K562 (cell line): ENCODE measurements around the gene ZNF8. TPM values are rescaled to one million over a fixed set of nuclear protein-coding genes. Genes with fewer than 3 reads are reported as not detected.

ENCODE experiments used
- AFF1 ChIP-seq, 2 experiments: fragments of 450-650 bp; IDR thresholded peaks; 2 replicates each; pipeline ENCODE4 v1.6.1; 2018; ENCODE audit warnings: mild to moderate bottlenecking in 2 of 2, low read depth in 1 of 2; ENCODE audit not compliant: partially characterized antibody in 2 of 2
- ARID3A ChIP-seq: IDR thresholded peaks from 2 replicates; pipeline ENCODE4 v1.6.1; 2012; ENCODE audit warnings: low read depth, low read length, improper control_type of control experiment, borderline replicate concordance
- CBFA2T3 ChIP-seq: fragments of 450-650 bp; IDR thresholded peaks from 2 replicates; pipeline ENCODE4 v1.6.1; 2017
- CEBPG ChIP-seq, 3 experiments: fragments of 200-800 bp in 1 of 3; sonication (Bioruptor generic) in 1 of 3; sonication (generic) in 1 of 3; formaldehyde crosslinking in 1 of 3; IDR thresholded peaks in 2 of 3; conservative IDR thresholded peaks in 1 of 3; 2 replicates each; pipeline versions ENCODE4 v1.6.1 to v1.8.0; 2016 to 2022; ENCODE audit warnings: missing compliant biosample characterization in 2 of 3, missing genetic modification characterization in 2 of 3, mild to moderate bottlenecking in 1 of 3, missing genetic modification reagents in 1 of 3
- CHD2 ChIP-seq: IDR thresholded peaks from 2 replicates; pipeline ENCODE4 v1.6.1; 2011; ENCODE audit warnings: low read depth, low read length
- CREBBP ChIP-seq: IDR thresholded peaks from one replicate; pipeline ENCODE4 v1.6.1; 2012; ENCODE audit warnings: low read depth, mild to moderate bottlenecking, control low read depth, inconsistent platforms, low read length
- KLF10 ChIP-seq: fragments of 250-450 bp; sonication (Bioruptor Pico); IDR thresholded peaks from 2 replicates; pipeline ENCODE4 v1.6.1; 2021; ENCODE audit warnings: matching md5 sums
- NFATC3 ChIP-seq: fragments of 450-650 bp; IDR thresholded peaks from 2 replicates; pipeline ENCODE4 v1.6.1; 2017; ENCODE audit warnings: mild to moderate bottlenecking
- STAT5B ChIP-seq: fragments of 250-450 bp; sonication (Bioruptor Pico); IDR thresholded peaks from 2 replicates; pipeline ENCODE4 v1.8.0; 2021; ENCODE audit warnings: mild to moderate bottlenecking, inconsistent platforms
- THAP12 ChIP-seq: fragments of 250-450 bp; sonication (Bioruptor Pico); IDR thresholded peaks from 2 replicates; pipeline ENCODE4 v1.9.0; 2021; ENCODE audit warnings: mild to moderate bottlenecking, inconsistent platforms
- ZNF232 ChIP-seq: sonication (generic); formaldehyde crosslinking; IDR thresholded peaks from 2 replicates; pipeline ENCODE4 v1.8.0; 2022; ENCODE audit warnings: mild to moderate bottlenecking, missing genetic modification reagents
- polyA plus RNA-seq, 8 experiments: library from polyadenylated mRNA; depleted of rRNA in 4 of 8; stranded (reverse) in 5 of 8; unstranded in 3 of 8; fragments of >200 nt; fragmentation: Nextera tagmentation in 2 of 8; fragmentation: Illumina TruSeq in 1 of 8; extraction: Ambion mirVana in 2 of 8; extraction: Trizol in 1 of 8; gene quantifications; 2 replicates each; pipeline versions ENCODE4 v1.2.1 to v1.2.3, GENCODE V29; 2011 to 2014; ENCODE audit warnings: inconsistent platforms in 1 of 8, missing spikeins in 1 of 8
- total RNA-seq, 7 experiments: library from RNA; depleted of rRNA in 6 of 7; stranded (reverse); fragments of >200 nt in 6 of 7; fragmentation: Illumina TruSeq in 2 of 7; extraction: Trizol in 2 of 7; gene quantifications; 2 replicates each; pipeline versions ENCODE4 v1.2.1 to v1.2.3, GENCODE V29; 2011 to 2021; ENCODE audit warnings: low replicate concordance in 1 of 7
- TF ChIP-seq, protein P1 (sequence below): conservative IDR thresholded peaks from 2 replicates; pipeline ENCODE4 v1.6.1; 2011; ENCODE audit warnings: low read depth, mild to moderate bottlenecking, low read length; ENCODE audit not compliant: control insufficient read depth
- TF ChIP-seq, protein P2 (sequence below): sonication (generic); formaldehyde crosslinking; IDR thresholded peaks from 2 replicates; pipeline ENCODE4 v1.8.0; 2022; ENCODE audit warnings: missing genetic modification reagents, mild to moderate bottlenecking, borderline replicate concordance

The ZNF8 gene
- total and polyA plus RNA-seq, 9 of the 15 experiments (the other 6 are each of a cell fraction or from before 2014, with no cell fraction given), result 0.71 to 7.7 (median 4.7) TPM

DNA sequence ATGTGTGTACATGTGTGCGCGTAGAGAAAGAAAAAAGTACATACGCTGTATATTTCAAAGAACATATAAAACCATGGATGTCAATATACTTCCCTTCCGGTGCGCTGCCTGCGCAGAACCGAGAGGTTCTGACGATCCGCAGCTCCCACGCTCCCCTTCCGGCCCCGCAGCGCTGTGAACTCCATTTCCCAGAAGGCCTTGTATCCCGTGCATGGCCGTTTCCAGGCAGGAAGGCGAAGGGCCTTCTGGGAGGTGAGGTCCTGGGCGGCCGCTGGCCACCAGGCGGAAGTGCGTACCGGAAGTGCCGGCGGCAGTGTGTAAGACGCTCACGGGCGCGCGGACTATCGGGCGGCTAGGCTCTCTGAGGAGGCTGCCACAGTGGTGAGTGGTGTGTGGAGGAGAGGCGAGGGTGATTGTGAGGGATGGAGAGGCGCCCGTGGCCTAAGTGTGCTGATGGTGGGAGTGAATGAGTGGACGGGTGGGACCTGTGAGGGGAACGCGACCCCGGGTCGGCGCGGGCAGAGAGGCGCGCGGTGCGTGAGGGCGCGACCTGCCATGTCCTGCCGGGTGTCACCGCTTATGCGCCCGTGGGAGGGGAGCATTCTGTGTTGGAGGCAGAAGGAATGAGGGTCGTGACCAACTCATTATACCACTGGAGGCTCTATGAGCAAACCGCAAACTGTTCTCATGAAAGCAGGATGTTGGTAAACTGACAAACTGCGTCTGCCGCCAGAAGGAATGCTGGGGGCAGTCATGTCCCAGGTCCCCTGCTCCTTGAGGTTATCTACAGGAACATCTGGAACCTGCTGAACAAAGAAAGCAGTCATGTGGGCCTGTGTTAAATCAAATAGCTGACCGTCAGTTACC, 26.5 kb downstream of the ZNF8 start, which contains the start of gene ERVK3-1 (continued):
- peak; percentile 56 for TF ChIP-seq THAP12 (CRISPR knock-in tag)
- TF ChIP-seq ZNF232 (CRISPR knock-in tag), result no peak
- TF ChIP-seq NFATC3, result no peak
- TF ChIP-seq CHD2, result no peak
- TF ChIP-seq CREBBP, result no peak
- TF ChIP-seq, protein P1, sequence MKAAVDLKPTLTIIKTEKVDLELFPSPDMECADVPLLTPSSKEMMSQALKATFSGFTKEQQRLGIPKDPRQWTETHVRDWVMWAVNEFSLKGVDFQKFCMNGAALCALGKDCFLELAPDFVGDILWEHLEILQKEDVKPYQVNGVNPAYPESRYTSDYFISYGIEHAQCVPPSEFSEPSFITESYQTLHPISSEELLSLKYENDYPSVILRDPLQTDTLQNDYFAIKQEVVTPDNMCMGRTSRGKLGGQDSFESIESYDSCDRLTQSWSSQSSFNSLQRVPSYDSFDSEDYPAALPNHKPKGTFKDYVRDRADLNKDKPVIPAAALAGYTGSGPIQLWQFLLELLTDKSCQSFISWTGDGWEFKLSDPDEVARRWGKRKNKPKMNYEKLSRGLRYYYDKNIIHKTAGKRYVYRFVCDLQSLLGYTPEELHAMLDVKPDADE, result peak; percentile 98
- TF ChIP-seq, protein P2, sequence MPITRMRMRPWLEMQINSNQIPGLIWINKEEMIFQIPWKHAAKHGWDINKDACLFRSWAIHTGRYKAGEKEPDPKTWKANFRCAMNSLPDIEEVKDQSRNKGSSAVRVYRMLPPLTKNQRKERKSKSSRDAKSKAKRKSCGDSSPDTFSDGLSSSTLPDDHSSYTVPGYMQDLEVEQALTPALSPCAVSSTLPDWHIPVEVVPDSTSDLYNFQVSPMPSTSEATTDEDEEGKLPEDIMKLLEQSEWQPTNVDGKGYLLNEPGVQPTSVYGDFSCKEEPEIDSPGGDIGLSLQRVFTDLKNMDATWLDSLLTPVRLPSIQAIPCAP (CRISPR knock-in tag), result no peak
- TF ChIP-seq STAT5B (CRISPR knock-in tag), result no peak
- TF ChIP-seq CEBPG (CRISPR knock-in tag; IDR thresholded peaks at IDR 0.05), result no peak
- TF ChIP-seq CEBPG (tag; conservative IDR thresholded peaks at IDR 0.05 in 1 of 2, IDR thresholded peaks at IDR 0.05 in 1 of 2), result no peak
- no peak for TF ChIP-seq ARID3A
- no peak for TF ChIP-seq KLF10 (CRISPR knock-in tag)
- peak in 1 of 2 experiments; percentile 99 for TF ChIP-seq AFF1 (IDR thresholded peaks at IDR 0.05; ENCODE audit: low read depth in 1 of 2, partially characterized antibody in 2 of 2)
- TF ChIP-seq CBFA2T3, result peak; percentile 54
